ENCODE data around the gene ALKBH3.

ALKBH3 gene

DNA sequence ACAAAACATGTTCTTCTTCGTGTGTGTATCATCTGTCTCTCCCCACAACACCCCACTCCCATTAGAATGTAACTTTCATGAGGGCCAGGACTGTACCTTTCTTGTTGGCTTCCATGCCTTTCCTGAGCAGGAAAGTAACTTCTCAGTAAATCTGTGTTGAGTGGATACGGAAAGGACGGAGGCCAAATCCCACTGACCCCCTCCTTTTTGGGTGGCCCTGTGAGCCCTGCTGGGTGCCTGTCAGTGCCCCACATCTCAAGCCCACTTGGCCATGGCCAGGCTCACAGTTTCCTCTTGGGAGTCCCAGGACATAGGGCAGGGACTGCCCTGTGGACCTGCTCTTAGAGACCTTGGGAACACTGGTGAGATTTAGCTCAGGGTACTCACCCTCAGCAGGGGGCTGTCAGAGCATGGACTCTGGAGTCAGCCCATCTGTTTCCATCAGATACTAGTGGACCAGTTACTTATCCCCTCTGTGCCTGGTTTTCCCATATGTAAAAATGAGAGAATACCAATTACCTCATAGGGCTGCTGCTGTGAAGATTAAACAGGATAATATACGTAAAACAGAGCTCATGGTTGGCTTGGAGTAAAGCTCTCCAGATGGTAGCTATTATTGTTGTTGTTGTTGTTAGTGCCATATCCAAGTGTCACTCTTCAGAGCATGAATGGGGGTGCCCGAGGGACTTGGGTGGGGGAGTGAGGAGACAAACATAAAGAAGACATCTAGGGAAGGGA is 60.8 kb downstream of the ALKBH3 start:
- DNase-seq (ENCODE audit: low read depth) = no peak

DNA sequence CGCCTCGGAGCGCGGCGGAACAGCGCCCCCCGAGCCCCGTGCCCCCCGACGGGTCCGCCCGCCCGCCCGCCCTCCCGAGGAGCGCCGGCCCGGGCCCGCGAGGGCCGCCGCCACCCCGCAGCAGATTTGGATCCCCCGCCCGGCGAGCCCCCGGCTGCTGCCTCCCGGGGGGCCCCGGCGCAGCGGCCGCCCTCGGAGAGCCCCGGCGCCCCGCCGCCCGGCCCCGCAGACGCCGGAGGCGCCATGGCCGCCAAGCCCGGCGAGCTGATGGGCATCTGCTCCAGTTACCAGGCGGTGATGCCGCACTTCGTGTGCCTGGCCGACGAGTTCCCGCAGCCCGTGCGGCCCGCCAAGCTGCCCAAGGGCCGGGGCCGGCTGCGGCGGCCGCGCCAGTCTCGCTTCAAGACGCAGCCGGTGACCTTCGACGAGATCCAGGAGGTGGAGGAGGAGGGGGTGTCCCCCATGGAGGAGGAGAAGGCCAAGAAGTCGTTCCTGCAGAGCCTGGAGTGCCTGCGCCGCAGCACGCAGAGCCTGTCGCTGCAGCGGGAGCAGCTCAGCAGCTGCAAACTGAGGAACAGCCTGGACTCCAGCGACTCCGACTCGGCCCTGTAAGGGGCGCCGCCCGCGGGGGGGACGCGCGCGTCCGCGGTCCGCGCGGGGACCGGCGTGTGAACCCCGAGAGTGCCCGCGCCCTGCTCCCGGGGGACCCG is 62.2 kb downstream of the ALKBH3 start:
- no peak for DNase-seq (ENCODE audit: low read depth)

DNA sequence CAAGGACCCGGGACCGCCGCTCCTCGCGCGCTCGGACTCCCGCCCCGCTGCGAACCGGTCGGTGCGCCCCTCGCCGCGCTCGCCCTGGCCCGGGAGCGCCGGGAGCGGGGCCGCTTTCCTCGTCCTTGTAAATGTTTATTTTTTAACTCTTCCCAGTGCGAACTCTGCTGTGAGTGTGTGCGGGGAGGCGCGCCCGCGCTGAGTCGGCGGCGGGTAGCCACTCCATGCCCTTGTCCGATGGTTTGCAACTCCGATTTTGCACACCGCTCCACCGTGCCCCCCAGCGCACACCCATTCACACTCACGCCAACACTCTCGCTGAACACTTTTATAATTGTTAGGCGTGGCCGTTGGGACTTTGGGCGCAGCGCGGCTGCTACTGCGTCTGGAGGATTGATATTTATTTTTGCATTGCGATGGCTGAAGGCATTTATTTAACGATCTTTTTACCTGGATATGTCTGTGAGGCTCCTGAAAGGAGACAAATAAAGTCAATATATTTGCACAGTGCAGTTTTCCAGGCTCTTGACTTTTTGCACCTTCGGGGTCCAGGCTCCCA is 62.8 kb downstream of the ALKBH3 start:
- no peak for DNase-seq (ENCODE audit: low read depth)

DNA sequence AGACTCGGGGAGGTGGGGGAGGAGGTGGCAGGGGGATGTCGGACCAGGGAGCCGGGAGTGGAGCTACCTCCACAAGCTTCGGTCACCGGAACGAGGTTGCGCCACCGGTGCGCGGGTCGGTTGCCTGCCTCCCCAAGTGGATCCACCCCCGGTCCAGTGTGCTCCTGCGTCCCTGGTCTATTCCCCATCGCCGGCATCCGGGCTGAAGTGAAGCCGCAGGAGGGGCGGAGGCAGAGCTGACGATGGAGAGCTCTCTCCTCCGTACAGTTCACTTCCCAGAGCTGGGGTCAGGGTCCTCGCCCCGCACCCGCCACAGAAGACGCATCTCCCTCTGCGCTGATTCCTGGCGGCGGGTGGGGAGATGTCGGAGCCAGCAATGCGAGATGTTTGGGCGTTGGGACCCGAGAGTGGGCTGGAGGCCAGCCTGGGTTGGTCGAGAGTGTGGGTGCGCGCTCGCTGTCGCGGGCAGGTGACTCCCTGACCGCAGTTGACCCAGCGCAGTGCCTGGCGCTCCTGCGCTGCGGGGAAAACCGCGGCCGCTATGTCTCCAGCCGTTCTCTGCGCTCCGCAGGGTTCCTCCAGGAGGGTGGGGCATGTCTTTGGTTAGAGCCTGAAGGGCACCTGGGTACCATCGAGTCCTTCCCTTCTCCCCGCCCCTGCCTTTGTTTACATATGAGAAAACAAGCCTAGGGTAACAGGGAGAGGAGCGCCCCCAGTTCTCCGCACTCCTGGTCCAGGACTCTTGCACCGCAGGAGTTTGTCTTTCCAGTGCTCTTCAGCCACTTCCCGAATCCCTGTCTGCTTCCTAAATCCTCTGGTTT is 63.5 kb downstream of the ALKBH3 start:
- no peak for DNase-seq (ENCODE audit: low read depth)

DNA sequence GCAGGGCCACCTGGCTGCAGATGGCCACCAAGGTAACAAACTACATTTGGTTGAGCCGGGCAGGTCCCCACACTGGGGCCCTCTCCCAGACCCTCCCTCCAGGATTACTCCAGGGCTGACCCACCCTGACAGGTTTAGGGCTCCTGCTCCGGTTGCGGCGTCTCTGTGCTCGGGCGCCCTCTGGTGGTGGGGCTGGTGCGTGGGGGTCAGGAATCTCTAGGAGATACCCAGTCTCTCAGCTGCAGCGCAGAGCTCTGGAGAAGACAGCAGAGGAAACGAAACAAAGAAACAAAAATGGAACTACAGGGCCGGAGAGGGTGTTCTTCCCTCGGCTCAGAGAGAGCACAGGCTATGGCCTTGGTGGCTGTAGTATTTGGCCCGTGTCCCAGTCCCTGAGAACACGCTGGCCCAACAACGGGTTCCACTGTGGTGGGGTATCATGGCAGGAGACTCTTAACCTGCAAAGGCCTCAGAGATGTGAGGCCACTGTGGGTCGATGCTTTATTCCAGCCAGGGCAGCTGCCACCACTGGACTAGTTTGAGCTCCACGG is 64.2 kb downstream of the ALKBH3 start:
- DNase-seq (ENCODE audit: low read depth) = no peak

DNA sequence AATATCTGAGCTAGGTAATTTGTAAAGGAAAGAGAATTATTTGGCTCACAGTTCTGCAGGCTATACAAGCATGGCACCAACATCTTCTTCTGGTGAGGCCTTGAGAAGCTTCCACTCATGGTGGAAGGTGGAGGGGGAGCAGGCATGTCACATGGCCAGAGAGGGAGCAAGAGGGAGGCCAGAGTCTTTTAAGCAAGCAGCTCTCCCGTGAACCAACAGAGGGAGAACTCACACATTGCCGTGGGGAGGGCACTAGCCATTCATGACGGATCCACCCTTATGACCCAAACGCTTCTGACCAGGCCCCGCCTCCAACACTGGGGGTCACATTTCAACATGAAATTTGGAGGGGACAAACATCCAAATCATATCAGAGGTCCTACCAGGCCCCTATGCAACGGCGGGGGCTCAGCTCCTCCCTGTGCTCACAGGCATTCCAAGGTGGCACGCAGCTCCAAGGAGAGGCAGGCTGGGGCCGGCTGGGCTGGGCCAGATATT is 66.4 kb downstream of the ALKBH3 start:
- DNase-seq (ENCODE audit: low read depth) = no peak

DNA sequence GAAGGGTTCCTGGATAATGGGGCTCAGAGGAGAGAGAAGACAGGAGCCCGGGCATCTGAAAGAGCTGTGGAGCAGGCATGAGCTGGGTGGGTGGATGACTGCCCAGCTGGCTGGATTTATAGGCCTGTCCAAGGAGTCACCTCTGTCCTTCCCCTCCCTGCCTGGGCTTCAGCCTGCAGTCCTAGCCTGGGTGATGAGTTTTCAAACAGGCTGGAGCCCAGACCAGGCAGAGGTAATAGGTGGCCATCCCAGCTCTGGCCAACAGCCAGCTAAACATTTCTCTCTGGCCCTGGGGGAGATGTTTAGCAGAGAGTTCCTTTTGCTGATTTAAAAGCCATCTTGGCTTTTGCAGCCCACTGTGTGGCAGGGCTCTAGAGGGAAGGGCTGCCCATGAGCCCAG is 67.2 kb downstream of the ALKBH3 start:
- DNase-seq (ENCODE audit: low read depth) = no peak

DNA sequence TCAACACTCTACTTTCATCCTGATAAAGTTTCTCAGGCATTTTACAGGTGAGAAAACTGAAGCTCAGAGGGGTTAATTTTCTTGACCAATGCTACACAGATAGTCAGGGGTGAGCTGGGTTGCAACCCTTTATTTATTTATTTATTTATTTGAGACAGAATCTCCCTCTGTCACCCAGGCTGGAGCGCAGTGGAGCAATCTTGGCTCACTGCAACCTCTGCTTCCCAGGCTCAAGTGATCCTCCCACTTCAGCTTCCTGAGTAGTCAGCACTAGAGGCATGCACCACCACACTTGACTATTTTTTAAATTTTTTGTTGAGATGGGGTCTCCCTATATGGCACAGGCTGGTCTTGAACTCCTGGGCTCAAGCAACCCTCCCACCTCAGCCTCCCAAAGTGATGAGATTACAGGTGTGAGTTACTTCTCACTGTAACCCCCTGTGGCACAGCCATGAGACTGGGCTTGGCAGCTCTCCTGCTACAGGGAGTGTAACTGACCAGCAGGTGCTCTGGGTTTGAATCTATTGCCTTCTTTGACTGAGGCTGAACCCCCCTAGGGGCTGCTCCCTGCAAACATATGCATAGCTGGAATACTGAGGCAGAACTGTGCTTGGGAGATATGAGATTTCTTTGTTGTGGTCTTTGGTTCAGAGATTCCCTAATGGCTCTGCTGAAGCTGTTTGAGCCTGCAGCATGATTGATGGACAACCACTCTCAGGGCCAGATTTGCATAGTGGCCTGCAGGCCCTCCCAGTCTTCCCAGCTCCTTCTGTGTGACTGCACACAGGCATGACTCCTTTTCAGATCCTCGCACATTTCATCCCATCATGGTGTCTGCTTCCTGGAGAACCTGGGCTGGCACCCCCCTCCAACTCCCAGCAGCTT is 68.0 kb downstream of the ALKBH3 start:
- no peak for DNase-seq (ENCODE audit: low read depth)

DNA sequence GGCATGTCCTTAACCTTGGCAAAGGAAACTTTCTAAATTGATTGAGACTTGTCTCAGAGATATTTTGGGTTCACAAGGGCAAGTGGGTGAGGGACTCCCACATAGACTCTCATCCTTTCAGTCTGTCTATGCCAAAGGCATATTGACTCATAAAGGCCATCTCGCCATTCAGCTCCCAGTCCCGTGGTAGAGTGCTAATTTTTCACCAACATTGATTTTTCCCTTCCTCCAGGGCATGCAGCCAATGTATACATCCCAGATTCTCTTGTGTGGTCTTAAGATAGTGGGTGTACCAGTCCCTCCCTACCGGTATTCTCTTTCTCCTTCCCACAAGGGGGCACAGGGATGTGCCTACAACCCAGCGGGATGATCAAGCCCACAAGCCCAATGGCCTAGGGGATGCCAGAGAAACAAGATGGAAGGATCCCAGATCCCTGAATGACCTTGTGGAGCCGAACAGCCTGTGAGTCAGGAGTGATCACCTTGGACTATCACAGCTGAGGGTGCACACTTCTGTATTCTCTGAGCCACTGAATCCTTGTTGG is 69.8 kb downstream of the ALKBH3 start:
- DNase-seq (ENCODE audit: low read depth) = no peak

DNA sequence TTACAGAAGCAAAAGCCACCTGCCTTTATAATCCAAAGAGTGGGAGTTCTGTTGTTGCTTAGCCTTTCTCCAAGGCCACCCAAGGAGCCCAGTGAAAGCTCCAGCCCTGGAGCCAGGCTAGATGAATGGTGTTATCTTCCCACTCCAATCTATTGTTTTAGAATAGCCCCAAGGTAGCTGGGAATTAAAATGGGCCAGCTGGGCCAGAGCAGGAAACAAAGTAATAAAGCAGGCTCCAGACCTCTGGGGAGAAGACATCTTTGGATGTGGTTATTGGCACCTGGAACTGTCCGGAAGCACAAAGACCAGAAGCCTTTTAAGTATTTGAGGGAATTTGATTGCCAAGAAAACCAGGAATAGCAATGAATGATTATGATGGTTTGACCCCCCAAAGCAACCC is 70.6 kb downstream of the ALKBH3 start:
- DNase-seq (ENCODE audit: low read depth) = no peak

DNA sequence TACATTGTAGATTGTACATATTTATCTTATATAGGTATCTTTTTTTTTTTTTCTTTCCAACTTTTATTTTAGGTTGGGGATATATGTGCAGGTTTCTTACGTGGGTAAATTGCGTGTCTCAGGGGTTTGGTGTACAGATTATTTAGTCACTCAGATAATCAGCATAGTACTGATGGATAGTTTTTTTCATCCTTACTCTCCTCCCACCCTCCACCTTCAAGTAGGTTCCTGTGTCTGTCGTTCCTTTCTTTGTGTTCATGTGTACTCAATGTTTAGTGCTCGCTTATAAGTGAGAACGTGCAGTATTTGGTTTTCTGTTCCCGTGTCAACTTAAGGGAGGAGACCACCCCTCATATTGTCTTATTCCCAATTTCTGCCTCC is 71.4 kb downstream of the ALKBH3 start:
- DNase-seq (ENCODE audit: low read depth) = no peak

DNA sequence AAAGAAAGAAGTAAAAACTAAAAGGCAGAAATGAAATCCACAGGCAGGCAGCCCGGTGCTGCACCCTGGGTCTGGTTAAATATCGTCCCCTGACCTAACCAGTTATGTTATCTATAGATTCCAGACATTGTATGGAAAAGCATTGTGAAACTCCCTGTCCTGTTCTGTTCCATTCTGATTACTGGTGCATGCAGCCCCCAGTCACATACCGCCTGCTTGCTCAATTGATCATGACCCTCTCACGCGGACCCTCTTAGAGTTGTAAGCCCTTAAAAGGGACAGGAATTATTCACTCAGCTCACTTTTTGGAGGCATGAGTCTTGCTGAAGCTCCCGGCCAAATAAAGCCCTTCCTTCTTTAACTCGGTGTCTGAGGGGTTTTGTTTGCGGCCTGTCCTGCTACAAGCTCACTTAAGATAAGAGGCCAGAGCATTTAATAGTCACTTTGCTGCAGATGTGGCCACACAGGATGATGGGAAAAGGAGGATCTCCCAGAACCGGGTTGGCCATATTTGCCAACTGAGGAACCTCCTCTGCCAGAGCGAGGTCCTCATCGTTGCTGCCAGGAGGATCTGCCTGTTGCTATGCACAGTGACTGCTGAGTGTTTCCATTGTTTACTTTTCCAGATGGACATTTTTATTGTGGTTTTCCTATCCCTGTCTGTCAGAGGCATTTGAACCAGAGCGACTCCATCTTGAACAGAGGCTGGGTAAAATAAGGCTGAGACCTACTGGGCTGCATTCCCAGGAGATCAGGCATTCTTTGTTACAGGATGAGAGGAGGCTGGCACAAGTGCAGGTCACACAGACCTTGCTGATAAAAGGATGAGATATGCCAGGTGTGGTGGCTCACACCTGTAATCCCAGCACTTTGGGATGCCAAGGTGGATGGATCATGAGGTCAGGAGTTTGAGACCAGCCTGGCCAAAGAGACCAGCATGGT is 72.0 kb downstream of the ALKBH3 start:
- no peak for DNase-seq (ENCODE audit: low read depth)

DNA sequence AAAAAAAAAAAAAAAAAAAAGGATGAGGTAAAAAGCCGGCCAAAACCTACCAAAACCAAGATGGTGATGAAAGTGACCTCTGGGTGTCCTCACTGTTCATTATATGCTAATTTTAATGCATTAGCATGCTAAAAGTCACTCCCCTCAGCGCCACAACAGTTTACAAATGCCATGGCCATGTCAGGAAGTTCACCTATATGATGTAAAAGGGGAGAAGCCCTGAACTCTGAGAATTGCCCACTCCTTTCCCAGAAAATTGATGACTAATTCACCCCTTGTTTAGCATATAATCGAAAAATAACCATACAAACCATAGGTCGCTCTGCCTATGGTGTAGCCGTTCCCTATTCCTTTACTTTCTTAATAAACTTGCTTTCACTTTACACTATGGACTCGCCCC is 72.9 kb downstream of the ALKBH3 start:
- no peak for DNase-seq (ENCODE audit: low read depth)

DNA sequence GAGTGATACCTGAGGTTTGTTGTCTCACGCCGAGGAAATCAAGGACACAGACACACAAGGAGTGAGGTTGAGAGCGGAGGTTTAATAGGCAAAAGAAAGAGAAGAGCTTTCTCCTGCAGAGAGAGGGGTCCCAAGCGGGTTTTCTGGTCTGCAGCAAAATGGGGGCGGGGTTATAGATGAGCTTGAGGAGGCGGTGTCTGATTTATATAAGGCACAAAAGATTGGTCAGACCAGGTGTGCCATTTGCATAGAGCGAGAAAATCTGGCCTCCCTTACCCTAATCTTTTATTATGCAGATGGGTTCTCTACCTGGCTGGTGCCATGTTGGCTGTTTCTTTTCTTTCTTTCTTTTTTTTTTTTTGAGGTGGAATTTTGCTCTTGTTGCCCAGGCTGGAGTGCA is 73.6 kb downstream of the ALKBH3 start:
- DNase-seq (ENCODE audit: low read depth) = no peak

DNA sequence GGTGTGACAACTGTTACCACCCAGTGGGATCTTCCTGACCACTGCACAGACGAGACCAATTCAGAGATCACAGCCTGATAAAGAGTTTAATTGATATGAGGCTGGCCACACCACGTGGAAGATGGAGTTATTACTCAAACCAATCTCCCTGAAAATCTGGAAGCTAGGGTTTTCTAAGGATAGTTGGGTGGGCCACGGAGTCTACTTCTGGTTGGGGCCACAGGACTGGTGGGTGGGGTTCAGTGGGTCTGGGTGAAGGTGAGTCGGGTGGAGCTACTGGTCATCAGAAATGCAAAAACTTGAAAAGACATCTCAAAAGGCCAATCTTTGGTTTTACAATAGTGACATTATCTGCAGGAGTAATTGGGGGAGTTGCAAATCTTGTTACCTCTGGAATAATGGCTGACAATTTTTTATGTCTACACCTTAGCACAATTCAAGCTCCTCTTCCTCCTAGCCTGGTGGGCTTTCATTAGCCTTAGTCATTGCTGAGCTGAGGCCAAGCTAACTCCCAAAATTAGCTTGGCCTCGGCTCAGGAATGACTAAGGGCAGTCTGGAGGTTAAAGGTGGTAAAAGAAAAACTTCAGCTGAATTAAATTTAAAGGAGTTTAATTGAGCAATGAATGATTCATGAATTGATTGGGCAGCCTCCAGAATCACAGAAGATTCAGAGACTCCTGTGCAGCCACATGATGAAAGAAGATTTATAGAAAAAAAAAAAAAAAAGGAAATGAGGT is 74.9 kb downstream of the ALKBH3 start:
- DNase-seq (ENCODE audit: low read depth) = no peak

DNA sequence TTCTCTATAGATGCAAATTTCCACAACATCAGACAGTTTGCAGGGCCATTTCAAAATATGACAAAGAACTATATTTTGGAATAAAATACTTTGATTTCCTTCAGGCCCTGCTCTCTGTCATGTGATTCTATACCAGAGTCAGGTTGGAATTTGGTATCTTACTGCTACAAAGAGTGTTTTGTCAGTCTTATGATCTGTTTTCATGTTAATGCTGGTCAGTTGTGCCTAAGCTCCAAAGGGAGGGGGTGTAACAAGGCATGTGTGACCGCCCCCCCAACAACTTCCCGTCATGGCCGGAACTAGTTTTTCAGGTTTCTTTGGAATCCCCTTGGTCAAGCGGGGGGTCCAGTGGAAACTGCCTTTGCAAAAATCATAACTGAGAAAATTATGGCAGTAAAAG is 76.9 kb downstream of the ALKBH3 start:
- no peak for DNase-seq (ENCODE audit: low read depth)

DNA sequence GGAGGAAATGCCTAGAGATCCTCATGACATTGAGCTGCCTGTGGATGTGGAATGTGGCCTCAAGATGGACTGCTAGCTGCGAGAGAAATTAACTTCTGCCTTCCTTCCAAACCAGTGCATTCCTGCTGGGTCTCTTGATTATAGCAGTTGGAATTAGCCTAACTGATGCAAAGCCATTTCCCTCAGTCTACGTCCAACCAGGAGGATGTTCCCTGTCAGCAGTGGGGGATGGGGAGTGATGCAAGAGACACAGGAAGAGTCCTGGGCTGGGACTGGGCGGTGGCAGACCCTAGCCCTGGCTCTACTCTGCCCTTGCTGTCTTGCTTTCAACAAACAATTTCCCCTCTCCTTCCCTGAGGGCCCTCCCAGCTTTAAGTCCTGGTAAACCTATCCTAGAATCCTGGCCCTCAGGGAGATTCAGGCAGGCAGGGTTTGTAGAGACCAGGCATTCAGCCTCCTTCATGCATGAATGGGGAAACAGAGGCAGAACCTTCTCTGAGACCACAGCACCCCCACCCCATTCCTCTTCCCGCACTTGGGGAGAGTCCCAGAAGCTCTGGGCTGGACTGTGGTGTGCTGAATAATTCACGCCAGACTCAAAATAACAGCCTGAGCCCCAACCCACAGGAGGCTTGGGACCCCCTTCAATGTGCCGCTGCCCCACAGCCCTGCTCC is 78.8 kb downstream of the ALKBH3 start:
- no peak for DNase-seq (ENCODE audit: low read depth)
